NCI-H510A treated with DMSO at 0.1 percent for 48 hours (cell line): ENCODE results near the gene RBM33.

Source experiments
- DNase-seq: peaks from one replicate; lab custom pipeline; 2025; lab: John Stamatoyannopoulos, UW

Gene RBM33

DNA sequence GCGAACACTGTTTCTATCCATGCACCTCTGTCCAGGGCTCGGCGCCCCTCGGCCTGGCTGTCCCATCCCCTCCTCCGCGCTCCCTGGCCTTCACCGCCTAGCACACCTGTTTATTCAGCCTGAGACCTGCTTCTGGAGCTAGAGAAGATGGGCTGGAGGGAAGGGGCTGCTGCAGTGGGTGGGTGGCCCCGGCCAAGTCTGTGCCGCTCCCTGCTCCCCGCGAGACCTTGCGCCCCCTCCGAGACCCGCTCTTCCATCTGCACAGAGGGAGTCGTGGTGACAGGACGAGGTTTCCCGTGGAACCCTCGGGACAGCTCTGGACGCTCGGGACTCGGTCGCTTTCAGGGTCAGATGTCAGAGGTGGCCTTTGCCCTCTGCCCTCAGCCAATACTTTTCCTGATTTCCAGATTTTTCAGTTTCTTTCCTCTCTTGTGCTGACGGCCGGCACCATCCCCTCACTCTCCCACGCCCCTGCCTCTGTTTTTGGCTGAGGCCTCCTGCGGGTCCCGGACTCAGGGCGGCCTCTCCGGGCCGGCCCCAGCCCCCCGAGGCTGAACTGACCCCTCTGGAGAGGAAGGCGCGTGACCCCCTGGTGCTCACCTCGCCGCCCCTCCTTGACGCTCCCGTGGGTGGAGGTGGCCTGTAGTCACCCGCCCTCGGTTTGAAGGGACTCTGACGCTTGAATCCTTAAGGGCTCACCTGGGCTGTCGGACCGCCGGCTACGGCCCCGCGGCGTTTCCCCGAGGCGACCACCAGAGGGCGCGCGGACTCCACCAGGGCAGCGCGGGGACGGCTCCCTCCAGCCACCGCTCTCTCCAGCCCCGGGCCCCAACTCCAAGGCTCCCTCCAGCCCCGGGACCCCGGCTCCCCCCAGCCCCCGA is 152.2 kb downstream of the RBM33 start:
- peak; percentile 45 for DNase-seq

DNA sequence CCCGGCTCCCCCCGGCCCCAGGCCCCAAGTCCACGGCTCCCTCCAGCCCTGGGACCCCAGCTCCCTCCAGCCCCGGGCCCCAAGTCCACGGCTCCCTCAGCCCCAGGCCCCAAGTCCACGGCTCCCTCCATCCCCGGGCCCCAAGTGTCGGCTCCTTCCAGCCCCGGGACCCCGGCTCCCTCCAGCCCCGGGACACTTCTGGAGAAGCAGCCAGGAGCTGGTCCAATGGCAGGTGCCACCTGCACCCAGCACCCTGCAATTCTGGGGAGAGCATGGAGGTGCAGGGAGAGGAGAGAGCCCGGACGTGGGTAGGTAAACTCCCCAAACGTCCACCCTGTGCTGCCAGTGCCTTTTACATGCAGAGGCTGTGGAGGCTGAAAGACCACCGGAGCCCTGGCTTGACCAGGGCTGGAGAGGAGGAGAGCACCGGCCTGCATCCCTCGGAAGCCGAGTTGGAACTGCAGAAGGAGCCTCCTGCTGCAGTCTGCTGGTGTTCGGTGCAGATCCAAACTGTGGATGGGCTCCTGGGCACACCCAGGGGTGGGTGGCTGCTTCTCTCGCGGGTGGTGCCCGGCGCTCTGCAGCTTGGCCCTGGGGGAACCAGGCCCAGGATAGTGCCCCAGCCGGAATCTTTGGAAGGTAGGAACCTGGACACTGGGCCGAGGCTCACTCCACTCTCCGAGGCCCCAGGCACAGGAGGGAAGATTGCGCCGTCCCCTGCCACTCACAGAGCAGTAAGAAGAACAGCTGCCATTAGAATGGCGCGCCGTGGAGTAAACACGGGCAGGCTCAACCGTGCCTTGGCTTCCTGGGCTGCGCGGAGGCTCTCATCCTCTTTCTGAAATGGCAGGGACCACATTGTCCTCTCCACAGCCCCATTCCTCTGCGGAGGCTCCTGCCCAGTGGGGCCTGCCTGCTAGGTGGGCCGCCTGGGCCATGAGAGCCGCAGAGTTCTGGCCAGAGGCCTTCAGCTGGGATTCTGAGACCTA is 153.1 kb downstream of the RBM33 start:
- DNase-seq: no peak

DNA sequence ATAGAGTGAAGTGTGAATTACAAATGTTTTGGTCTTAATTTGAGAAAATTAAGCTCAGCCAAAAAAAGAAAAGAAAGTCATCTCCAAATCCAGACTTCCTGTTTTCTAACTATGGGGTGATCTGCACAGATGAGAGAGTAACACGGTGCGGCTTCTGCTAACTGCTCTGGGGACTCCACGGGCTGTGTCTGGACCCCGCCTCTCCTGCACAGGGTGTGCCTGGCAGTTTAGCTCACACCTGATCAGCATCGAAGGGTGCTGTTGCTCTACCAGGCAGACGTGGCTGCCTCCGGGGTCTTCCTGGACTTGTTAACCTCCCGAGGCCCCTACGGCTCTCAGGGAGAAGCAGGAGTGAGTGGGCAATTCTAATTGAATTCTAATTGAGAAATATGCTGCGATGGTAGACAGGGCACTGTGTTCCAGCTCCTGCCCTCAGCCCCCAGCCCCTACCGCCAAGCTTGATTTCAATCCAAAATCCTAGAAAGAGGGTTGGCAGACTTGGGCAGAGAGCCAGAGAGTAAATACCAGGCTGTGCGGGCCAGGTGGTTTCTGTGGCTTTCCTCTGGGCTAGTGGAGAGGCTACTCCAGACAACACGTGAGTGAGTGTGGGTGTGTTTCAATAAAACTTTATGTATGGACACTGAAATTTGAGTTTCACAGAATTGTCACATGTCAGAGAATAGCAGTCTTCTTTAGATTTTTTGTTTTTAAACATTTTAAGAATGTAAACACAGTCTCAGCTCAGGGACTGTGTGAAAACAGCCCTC is 154.4 kb downstream of the RBM33 start:
- DNase-seq: no peak

DNA sequence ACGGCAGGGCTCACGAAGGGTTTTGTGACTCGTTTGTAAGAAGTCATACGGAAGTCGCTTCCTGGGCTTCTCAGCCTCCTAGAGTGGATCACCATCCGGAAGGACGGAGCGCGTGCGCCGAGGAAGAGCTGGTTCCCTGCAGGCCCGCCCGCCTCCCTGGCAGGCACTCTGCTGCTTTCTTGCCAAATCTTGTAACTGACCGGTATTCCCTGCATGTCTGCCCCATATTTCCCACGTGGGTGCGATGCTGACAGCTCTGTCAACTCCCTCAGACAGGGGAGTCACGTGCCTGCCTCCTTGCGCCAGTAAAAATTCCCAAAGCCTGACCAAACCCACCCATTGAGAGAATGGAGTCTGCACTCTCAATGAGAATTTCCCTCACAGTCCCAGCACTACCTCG is 155.1 kb downstream of the RBM33 start:
- no peak for DNase-seq

DNA sequence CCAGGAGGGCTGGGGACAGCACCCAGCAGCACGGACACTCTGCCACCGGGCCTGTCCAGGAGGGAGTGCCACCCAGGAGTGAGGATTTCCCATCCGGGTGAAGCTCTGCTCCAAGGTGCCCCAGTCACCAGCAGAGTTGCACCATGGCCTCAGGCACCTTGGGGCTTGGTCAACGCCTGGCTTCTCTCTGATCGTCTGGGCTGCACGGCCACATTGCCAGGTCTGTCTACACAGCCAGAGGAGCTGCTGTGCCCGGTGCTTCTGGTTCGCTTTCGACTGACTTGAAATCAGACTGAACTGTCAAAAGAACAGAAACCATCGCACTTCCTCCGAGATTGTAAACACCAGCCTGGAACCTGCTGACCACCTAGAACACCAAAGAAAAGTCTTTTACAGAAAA is 155.8 kb downstream of the RBM33 start:
- no peak for DNase-seq

DNA sequence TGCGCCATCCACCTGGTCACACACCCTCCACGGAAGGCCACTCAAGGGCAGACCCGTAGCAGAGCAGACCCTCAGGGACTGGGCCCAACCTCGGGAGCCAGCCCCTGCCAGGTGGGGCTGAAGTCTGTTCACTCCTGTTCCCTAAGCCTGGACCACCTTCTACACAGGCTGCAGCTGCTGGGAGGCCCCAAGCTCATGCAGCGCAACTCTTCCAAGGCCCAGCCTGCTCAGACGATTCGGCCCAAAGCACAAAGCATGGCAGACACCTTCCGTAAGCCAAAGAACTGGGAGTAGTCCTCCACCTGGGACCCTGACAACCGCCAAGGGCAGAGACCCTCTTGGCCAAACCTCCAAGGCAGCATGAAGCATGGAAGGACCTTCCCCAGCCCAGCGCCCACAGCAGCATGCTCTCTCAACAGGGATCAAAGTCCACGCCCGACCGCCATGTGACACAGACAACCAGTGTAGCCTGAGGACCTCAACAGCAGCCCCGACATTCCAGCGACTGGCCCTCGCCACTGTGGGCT is 156.3 kb downstream of the RBM33 start:
- DNase-seq: no peak

DNA sequence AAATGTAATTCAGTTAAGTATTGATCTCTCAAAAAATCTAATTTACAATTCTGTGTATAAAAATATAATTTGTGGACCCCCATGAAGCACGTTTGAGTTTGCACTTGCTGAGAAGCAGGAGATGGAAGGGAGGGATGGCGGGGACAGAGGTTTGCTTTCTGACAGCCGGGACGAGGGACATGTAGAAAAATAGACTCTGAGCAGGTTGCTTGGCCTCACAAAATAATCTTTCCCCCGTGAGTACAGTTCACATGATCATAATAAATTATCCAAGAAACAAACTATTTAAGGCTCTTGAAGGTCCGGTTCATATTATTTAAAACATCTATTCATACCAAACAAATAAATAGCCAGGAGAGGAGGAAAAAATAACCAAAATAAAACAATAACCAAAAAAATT is 157.8 kb downstream of the RBM33 start:
- DNase-seq: no peak

DNA sequence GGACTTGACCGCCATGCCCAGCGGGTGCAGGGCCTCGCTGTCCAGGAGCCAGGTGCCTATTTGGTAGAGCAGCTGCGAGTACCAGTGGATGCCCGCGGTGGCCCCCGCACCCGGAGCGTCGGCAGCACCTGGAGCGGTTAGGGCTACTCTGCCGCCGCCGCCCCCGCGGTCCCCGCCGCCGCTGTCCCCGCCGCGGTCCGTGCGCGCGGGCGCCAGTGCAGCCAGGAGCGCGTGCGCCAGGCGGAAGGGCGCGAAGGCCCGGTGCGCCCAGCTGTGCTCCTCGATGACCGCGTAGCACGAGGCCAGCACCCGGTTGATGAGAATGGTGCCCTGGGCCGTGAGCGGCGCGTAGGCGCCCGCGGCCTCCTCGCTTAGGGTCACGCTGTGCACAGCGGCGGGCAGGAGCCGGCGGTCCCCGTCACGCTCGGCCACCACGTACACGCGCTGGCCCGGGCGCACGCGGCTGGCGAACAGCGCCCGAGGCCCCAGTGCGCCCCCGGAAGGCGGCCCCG is 158.5 kb downstream of the RBM33 start:
- DNase-seq: no peak

DNA sequence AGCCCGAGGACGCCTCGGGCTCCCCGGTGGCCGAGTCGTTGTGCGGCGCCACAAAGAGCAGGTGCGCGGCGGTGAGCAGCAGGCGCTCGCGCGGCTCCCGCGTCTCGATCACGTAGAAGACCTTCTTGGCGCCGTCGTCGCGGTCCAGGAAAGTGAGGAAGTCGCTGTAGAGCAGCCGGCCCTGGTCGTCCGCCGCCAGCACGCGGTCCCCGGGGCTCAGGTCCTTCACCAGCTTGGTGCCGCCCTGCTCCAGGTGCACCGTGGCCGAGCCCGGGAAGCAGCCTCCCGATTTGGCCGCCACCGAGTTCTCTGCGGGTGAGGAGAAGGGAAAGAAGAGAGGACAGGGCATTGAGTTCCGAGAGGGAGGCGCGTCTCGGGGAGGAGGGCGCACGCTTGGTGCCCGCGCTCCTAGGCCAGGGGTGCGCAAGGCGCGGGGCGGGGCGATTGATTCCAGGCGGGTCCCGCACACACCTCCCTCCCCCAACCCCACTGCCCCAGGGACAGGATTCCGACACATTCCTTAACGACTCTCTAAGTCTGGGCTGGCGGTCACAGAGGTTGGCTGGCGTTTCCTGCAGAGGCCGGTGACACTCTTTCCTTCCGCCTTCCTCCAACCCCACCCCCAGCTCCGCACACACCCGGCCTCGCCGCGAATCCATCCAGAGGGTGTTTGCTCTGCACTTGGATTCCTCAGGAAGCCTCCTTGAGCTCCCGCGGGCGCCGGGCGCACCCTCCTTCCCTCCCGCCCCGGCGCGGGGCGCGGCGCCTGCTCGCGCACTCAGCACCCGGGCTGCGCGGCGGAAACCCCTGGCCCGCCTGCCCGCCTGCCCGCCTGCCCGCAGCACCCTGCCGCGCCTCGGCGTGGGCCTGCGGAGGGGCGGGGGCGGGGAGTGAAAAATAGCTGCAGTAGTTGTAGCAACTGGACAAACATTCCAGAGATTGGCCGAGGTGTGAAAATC is 159.2 kb downstream of the RBM33 start:
- no peak for DNase-seq

DNA sequence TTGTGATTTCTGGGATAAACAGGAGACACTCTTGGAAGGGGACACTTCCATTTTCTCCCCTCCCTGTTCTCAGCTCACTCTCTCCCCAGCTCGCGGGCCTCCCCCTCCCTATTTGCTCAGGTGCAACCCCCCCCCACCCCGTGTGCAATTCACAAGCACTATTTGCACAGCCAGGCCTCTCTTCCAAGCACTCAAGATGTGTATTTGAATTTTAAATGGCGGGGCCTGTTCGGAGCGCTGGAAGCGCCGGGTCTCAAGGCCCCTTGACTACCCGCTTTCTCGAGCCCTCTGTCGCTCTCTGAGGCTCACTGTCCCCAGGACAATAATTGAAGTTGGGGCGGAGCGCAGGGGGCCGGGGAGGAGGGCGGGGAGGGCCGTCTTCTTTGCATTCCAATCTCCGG is 160.0 kb downstream of the RBM33 start:
- DNase-seq: no peak

DNA sequence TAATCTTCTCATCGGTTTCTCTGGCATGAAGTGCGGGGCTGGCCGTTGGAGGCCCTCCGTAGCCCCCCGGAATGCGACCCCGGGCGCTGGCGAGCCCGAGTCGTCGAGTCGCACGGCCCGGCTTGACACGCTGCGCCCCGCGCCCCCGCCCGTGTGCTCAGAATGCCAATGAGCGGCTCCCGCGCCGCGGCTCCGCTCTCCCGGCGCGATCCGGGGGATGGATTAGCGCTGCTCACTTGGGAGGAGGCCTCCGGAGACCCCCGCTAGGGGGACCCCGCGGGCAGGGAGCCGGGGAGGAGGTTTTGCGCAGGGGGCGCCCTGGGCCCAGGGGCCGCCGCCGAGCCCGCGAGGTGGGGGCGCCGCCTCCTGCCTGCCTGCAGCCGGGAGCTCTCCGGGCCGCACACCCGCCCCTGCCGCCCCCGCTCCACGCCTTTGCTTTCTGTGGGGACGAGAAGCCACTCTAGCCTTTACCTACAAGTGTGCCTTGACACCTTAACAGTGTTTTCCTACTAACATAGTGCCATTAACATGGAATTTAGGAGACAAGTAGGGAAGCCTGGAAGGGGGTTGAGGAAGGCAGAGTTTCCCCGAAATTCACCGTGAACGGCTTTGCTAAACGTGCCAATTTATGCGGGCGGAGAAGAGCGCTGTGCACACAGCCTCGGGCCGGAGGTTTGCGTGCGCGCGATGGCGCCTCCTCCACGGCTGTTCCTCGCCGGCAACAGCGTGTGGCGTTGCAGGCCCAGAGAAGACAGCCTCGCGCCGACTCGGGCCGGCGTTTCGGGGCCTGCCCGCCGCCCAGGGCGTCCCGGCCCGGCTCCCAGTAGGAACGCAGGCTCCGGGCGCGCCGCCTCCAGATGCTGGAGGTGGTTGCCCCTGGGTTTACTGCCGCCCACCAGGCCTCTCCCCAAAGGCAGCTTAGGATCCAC is 160.7 kb downstream of the RBM33 start:
- no peak for DNase-seq

DNA sequence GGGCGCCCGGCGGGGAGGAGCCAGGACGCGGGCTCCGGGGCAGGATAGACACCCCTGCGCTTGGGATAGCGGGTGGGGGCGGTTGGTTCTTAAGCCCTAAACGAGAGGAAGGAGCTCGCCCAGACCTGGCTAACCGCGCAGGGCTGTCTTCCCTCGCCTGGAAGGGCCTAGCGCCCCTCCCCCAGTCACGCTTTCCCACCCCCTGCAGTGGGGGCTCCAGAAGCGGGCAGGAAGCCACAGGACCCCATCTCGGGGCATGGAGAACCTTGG is 161.3 kb downstream of the RBM33 start:
- DNase-seq: no peak

DNA sequence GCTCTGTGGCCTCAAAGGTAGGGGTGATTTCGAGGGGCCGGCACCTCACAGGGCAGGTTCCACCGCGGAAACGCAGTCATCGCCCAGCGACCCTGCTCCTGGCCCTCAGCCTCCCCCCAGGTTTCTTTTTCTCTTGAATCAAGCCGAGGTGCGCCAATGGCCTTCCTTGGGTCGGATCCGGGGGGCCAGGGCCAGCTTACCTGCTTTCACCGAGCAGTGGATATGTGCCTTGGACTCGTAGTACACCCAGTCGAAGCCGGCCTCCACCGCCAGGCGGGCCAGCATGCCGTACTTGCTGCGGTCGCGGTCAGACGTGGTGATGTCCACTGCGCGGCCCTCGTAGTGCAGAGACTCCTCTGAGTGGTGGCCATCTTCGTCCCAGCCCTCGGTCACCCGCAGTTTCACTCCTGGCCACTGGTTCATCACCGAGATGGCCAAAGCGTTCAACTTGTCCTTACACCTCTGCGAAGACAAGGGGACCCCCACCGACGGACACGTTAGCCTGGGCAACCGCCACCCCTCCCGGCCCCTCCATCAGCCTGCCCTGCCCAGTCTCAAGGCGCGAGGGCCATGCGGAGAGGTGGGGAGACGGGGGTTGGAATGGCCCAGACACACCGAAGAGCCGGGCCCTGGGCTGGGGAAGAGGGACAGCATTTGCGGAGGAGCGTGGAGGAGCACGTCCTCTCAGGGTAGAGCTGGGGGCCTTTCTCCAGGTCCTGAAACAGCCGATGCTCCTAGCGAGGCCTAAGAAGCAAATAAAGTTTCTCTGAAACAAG is 161.8 kb downstream of the RBM33 start:
- DNase-seq: no peak

DNA sequence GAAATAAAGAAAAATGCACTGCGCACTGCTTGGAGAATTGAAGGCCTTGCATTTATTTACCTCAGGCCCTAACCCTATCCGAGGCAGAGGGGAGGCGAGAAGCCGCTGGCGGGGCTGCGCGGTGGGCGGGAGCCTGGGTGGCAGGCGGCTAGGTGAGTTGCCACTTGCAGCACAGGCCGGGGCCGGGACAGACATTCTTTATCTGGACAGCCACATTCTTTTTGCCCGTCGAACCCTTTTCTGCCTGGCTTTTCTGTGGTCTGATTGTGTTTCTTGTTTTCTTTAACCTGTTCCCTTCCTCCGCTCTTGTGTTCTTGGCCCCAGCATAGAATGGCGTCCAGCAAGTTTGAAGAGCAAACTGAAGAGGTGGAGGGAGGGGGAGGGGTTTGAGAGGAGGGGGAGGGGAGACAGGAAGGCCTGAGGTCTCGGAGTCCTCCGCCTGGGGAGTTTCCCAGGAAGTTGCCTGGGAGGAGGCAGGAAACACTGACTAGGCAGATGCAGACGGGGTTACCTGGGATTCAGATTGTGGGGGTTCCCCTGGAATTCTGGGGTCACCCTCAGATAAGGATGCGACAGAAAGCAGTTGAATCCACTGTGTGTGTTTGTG is 162.7 kb downstream of the RBM33 start:
- DNase-seq: no peak

DNA sequence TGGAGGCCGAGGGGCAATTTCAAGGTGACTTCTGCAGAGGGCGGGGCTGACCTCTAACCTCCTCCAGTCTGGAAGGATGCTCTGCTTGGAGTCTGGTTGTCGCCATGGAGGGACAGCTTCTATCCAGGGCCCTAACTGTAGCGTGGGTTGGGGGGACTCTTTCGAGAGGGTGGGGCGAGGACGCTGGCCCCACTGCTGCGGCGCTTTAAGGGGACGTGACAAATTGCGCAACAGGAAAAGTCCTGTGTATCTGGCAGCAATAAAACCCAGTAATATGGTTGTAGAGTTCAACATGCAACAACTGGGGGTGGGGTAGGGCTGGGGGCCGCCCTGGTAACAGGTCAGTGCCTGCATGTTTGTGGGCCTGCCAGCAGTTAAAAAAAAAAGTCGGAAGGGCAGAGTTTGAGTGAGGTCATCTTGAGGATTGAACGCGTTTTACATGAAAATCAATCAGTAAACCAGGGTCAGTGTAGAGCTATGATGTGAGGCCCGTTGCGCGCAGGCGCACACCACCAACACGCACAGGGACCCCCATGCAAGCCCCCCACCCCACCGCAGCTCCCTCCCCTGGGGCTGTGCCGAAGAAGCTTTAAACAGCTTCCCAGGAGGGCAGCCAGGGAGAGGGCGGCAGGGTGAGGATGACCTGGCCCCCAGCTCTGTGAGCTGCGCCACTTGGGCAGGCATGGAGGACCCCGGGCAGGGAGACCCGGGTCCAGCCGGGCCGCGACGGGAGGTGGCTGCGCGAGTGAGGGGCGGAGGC is 163.5 kb downstream of the RBM33 start:
- no peak for DNase-seq

DNA sequence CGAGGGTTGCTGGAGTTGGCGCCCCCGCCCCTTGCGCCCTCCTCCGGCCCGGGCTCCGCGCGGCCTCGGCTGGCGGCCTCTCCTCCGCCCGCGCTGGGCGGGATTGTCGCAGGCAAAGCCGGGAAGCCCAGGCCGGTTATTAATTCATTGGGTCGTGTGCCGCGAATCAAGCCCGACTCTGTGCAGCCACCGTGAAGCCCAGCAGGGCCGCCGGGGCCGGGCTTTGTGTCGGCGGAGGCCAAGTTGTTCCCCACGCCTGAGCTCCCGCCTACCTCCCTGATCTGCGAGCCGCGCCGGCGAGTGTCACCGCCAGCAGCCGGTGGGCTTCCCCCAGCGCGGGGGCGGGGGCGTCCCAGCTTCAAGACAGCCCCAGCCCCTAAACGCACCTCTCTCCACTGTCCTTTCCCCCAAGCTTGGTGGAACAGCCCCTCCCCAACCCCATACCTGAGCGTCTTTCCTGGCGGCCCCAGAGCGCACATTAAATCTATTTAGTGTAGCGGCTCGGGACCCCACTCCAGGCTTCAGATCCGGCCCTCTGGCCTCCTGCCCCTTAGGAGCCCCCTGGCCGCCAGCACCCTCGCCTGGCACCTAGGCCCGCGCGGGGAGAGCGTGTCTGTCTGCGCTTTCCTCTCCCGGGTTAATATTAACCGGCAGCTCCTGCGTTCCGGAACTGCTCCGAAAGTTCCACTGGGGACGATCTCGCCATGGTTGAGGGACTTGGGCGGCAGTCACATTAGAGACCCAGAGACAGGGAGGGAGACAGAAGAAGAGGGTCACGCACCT is 164.3 kb downstream of the RBM33 start:
- no peak for DNase-seq
